GM19468 (cell line): ENCODE results near the gene ACTL7A.
"Not testable (repeated sequence)": the region's sequence is repeated elsewhere in the genome, so short reads cannot be mapped to it uniquely, and the experiment has no call there.

Experiments
- ATAC-seq: cut with Tn5 transposase; IDR thresholded peaks from one replicate; pipeline ENCODE4 v1.9.1; 2021; ENCODE audit warnings: mild to moderate bottlenecking, moderate library complexity, moderate number of reproducible peaks; ENCODE audit not compliant: unreplicated experiment; ENCODE audit errors: extremely low read depth

The ACTL7A gene

DNA sequence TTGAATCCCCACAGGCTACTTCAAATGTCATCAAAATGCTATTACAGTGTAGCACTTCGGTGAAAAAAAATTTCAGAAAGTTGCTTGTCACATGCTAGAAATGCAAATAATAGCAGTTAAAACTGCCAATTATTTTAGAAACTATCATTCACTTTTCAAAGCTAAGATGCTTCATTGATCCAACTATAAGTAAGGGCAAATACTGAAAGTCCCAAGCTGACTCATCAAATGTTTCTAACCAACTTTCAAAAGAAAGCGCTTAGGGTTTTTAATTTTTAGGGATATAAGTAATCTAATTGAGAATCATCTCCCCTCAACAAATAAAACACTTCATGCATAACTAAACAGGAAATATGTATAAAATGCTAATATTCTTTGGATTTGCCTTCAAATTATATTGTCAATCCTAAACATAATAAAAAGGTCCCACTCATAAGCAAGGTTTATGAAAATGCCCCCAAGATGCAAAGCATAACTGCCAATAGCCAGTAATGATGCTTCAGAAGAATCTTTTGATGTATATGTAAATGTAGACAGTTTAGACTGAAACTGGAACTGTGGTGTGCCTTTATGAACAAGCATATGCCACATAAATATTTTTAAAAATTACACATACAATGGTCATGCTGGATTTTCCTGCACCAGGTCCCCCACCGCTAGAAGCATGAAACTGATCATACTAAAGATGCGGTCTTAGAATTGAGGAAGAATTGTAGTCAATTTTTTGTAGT is 12.2 kb downstream of the ACTL7A start:
- no peak for ATAC-seq

DNA sequence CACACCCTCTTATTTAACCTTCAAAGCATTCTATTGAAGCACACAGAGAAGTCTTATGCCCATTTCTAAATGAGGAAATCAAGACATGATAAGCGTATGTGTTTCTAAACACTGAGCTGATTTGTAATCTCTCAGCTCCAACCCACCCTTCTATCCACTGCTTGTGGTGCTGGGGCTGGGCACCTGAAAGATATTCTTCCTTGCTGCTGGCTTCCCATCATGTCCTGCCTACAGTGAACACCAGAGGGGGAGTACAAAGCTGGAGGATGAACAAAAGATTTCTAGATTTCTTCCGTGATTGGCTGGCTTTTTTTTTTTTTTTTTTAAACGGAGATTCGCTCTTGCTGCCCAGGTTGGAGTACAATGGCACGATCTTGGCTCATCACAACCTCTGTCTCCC is 14.4 kb downstream of the ACTL7A start:
- no peak for ATAC-seq

DNA sequence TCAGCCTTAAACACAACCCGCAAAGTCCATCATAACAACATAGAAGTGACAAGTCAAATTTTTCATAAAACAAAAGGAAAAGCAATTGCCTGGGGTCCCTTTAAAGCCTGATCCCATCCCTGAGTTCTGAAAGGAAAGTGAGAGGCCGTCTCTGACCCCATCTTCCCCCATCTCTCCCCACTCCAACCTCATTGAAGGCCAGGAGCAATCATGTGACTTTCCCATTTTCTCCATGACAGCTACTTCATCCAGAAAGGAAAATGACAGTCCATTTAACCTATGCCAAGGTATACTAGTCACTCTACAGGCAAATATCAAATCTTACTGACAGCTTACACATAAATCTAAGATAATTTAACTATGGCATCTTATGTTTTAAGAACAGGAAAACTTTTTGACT is 15.5 kb downstream of the ACTL7A start:
- no peak for ATAC-seq

DNA sequence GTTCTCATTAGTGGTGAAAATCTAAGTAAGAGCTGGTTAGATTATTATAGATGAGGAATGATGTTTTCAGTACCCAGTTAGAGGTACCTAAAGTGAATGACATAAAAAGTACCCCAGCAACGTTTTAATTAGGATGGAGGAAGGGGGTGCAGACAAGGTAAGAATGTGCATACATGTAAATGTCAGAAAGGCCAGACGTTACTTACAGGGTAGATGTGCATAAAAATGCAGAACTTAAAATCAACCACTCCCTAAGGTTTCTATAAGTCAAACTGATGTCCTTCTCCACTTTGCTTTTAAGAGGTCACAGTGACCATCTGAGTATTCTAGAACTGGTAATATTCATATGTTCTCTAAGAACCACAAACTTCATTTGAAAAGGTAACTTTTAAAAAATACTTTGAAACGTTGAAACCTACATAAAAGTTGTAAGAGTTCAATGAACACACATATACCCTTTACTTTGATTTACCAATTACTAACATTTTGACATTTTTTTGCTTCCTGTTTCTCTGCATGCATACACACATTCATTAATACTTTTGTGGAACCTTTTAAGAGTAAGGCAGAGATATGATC is 18.8 kb downstream of the ACTL7A start:
- ATAC-seq, result no peak

DNA sequence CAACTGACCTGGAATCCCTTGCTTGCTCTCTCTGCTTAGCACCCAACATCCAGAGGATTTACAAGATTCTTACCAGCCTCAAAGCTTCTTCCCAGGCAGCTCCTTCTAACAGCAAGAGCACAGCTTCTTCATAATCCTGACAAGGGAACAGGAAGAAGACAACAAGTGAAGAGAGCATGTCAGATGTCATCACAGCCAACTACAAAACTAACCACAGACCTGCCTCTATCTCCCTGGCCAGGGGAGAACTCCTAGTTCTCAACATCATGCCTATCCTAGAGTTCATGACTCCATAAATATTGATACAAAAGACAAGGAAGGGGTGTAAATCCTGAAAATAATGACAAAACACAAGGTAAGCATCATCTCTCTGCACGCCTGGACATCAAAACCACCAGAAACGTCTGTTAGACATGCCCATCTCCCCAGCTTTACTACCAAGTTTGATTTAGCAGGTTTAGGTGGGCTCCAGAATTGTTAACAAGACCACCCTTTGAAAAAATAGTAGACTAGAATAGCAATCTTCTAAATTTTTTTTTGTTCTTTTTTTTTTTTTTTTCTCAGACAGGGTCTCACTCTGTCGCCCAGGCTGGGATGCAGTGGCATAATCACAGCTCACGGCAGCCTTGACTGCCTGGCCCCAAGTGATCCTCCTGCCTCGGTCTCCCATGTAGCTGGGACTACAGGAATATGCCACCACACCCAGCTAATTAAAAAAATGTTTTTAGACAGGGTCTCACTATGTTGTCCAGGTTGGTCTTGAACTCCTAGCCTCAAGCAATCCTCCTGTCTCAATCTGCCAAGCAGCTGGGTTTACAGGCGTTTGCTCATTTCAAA is 20.2 kb downstream of the ACTL7A start:
- no peak for ATAC-seq

DNA sequence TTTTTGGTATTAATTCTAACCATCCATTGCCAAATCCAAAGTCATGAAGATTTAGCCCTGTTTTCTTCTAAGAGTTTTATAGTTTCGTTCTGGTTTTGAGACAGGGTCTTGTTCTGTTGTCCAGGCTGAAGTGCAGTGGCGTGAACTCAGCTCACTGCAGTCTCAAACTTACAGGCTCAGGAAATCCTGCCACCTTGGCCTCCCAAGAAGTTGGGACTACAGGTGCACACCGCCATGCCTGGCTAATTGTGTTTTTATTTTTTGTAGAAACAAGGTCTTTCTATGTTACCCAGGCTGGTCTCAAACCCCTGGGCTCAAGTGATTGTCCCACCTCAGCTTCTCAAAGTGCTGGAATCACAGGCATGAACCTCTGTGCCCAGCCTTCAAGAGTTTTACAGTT is 21.0 kb downstream of the ACTL7A start:
- ATAC-seq, result no peak

DNA sequence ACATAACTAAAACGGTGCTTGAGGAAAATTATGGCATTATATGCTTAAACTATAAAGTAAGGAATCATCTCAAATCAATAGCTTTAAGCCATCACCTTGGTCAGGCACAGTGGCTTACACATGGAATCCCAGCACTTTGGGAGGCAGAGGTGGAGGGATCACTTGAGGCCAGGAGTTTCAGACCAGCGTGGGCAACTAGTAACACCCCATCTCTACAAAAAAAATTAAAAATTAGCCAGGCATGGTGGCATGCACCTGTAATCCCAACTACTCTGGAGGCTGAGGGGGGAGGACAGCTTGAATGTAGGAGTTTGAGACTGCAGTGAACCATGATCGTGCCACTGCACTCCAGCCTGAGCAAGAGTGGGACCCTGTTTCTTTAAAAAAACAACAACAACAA is 22.6 kb downstream of the ACTL7A start:
- no peak for ATAC-seq

DNA sequence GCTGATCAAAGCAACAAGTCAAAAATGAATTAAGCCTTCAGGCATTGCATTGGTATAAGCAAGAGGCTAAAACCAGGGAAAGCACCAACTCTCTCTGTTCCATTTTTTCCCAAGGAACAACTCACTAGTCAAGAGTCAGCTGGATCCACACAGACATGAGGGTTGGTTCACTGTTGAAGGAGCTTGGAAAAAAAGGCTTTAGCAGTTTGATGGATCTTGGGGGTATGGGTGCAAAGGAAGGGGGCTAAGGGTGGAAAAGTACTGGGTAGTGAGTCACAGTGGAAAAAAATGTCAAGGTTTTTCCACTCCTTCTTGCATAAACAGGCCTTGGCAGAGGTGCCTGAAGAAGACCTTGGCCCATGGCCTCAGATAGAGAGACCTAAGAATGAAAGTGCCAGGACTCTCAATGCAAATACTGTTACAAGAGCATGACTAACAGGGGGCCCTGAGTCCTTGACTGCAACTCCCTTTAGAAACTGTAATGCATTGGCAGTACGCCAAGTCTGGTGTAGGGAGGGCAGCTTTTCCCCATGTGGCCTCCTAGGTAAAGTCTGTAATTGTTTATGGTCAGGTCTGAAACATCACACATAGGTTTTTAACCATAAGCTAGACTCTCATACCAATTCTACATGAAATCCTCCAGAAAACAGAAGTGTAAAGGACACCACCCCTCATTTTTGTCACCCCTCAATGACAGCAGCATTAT is 23.7 kb downstream of the ACTL7A start:
- ATAC-seq, result peak; percentile 99

DNA sequence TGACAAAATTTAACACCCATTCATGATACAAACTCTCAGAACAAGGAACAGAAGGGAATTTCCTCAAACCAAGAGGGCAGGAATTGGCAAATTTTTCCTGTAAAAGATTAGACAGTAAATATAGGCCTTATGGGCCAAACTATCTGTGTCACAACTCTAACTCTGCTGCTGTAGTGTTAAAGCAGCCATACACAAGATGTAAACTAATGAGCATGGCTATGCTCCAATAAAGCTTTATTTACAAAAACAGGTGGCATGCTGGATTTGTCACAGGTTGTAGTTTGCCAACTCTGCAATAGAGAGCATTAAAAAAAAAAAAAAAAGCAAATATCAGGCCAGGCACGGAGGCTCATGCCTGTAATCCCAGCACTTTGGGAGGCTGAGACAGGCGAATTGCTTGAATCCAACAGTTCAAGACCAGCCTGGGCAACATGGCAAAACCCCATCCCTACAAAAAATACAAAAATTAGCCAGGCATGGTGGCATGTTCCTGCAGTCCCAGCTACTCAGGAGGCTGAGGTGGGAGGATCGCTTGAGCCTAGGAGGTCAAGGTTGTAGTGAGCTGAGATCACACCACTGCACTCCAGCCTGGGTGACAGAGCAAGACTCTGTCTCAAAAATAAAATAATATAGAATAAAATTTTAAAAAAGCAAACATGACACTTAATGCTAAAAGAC is 24.7 kb downstream of the ACTL7A start:
- not testable (repeated sequence) for ATAC-seq

DNA sequence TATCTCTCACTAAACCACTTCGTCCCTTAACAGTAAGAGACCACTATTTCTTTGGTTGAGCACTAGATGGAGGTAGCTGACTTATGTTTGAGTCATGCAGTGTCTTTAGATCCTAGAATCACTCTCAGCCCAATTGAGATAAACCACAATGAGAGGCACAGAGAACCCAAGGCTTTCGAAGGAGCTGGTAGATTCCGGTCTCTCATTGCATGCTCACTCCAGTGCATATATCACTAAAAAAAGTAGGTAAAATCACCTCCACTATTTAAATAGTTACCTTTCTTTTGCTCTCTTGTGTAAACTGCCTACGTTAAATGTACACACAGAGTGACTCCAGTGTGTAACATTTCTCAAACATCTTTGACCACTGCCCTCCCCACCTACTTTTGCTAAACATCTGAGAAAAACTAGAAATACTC is 27.6 kb downstream of the ACTL7A start:
- no peak for ATAC-seq

DNA sequence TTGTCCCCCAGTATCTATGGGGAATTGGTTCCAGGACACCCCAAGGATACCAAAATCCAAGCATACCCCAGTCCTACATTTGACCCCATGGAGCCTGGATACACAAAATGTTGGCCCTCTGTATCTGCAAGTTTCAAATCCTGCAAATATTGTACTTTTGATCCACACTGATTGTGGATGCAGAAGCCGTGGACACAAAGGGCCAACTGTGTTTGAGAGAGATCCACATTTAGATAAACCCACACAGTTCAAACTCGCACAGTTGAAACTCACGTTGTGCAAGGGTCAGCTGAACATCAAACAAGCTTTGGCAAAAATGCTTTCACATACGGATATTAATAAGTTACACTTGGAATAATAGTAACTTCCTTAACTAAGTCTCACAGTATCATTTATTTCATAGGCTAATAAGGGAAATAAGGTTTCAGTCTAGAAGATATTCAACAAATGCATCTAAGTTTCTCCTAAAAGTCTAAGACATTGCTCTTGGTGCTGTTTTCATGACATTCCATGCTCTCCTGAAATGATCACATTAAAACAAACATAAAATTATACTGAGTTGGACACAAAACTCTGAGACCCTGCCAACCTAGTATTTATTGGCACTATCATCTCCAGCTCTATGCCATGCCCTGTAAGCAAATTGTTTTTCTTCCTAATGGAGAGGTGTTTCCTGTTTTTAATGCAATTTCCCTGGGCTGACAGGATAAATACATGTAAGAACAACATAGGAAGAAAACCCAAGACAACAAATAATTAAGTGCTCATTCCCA is 32.3 kb downstream of the ACTL7A start:
- no peak for ATAC-seq

DNA sequence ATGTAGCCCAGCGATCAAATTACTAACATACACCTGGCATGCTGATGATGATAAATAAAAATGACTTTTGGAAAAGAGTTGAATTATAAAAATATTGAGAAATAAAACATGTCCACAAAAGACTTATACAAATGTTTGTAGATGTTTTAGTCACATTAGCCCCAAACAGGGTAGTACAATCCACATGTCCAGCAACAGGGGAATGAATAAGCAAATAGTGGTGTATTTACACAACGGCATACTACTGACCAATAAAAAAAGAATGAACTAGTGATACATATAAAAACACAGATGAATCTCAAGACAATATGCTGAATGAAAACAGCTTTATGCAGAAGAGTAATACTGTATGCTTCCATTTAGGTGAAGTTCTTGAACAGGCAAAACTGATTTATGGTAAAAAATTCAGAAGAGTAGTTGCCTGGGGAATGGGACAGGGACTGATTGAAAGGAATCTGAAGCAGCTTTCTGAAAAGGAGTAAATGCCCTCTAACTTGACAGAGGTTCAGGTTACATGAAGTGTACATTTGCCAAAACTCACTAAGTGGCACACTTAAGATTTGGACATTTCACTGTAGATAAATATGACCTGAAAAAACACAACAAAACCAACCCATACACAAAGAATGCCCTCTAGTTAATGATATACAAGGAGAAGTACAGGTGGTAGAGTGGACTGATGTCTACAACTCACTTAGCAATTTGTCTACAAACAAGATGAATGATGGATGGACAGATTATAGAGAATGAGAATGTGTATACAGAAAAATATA is 35.4 kb downstream of the ACTL7A start:
- no peak for ATAC-seq

DNA sequence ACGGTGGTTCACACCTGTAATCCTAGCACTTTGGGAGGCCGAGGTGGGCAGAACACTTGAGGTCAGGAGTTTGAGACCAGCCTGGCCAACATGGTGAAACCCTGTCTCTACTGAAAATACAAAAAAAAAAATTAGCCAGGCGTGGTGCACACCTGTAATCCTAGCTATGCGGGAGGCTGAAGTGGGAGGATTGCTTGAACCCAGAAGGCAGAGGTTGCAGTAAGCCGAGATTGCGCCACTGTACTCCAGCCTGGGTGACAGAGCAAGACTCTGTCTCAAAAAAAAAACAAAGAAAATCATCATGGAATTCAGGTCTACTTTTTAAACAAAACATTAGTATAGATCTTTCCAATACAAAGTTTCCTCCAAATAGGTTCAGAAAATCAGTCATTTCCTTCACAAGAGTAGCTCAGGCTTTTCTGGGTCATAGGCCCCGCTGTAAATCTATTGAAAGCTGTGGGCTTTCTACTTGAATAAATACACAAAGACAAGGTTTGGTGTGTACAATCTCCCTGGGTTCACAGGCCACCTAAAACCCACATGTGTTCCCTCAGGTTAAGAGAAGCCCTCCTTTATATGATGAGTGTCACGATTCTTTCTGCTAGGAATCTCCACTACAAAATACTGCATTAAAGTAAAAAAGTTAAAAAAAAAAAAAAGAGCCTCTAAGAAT is 37.1 kb downstream of the ACTL7A start:
- not testable (repeated sequence) for ATAC-seq

DNA sequence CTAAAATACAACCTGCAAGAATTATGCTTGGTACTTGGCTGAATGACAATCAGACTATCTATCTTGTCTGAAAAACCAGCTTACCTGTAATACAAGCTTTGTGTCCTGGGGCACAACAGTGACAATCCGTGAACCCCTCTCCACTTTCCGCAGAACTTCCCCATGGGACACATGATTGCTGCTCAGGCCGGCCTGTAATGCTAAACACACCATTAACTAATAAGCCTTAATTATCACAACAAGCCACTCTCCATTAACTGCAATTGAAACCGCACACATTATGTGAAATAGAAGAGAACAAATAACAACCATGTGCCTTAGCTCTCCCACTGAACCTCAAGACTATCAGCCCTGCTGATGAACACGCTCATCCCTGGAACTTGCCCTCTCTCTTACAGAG is 38.1 kb downstream of the ACTL7A start:
- ATAC-seq, result no peak

DNA sequence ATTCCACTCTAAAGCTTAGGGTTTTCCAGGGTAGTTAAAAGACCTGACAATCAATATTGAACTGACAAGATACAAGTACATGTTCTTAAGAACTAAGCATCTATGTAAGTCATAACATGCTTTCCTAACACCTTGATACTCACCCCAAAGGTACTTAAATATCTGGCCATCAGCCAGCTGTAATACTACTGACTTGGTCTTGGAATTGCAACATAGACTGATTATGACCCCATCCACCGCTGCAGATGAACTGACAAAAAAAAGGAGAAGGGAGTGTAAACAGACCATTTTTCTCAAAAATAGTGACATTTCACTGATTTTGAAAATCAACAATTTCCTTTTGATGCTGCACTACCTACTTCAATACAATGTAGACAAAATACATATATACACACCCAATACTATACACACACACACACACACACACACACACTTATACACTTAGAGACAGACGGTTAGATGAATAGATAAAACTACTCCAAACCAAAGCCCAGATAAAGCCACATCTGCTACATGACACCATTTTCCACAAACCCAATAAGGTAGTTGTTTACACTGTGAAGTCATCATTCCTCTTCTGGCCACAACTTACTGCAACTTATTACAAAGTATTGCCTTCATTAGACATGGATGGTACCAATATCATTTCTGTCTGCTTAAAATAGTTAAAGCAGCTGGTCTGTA is 41.5 kb downstream of the ACTL7A start:
- no peak for ATAC-seq

DNA sequence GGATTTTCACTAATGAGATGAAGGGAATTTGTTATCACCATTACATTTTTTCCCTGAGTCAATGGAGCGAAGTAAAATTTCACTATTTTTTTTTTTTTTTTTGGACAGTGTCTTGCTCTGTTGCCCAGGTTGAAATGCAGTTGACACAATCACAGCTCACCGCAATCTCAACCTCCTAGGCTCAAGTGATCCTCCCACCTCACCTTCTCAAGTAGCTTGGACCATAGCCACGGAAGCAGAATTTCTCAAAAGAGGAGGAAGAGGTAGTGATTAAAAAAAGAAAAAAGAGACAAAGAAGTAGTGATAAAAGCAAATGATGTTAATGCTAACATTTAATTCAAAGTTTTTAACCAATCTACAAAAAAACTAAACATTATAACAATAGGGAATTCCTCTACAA is 42.1 kb downstream of the ACTL7A start:
- no peak for ATAC-seq

DNA sequence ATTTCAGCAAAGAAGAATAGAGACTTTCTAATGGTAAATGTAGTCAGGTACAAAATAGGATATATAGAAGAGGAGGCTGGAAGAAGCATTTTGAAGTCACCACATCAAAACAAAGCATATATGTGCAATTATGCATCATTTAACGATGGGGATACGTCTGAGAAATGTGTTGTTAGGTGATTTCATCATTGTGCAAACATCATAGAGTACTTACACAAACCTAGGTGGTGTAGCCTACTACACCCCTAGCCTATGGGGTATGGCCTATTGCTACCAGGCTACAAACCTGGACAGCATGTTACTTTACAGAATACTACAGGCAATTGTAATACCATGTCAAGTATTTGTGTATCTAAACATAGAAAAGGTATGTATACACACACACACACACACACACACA is 43.4 kb downstream of the ACTL7A start:
- no peak for ATAC-seq

DNA sequence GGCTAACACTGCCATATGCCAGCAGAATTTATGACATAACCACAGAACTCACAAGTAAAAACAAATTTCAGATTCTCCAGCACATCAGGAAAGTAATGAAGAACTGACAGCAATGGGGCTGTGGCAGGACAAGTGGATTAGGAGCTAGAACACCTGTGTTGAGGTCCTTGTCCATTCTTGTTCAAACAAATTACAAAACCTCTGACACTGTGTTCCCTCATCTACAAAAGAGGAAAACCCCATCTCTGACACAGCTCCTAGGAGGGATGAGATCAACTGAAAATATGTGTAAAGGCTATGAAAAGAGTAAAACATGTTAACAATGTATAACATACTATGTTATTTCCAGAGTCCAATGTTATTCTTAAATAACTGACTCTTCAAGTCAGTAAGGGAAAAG is 48.3 kb downstream of the ACTL7A start:
- ATAC-seq, result no peak
